Erythroblast (primary cell): Measurements from ENCODE around the gene POU2F2.

Experiments
- GATA1 ChIP-seq: IDR thresholded peaks from 2 replicates; pipeline ENCODE4 v1.6.1; 2011; ENCODE audit warnings: low read depth, mild to moderate bottlenecking, control low read depth, low read length, moderate library complexity
- POLR2A ChIP-seq: IDR thresholded peaks from 2 replicates; pipeline ENCODE4 v1.6.1; 2011; ENCODE audit warnings: mild to moderate bottlenecking, low read length

DNA sequence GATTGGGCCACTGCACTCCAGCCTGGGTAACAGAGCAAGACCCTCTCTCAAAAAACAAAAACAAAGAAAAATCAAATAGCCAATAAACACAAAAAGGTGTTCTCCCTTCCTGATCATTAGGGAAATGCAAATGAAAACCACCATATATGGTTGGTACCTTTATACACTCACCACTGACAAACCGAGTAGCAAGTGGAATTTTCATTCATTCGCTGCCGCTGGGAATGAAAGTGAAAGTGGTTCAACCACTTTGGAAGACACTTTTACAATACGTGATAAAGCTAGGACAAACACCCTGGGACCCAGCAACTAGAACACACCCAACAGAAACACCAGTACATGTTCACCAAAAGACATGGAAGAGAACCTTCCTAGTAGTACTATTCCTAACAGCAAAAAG is 83.3 kb downstream of the POU2F2 start:
- TF ChIP-seq POLR2A (no peak), GATA1 (no peak)
